ENCODE measurements around the gene SLC25A22. TPM values are rescaled to one million over a fixed set of nuclear protein-coding genes. Genes with fewer than 3 reads are reported as not detected.

The SLC25A22 gene
- total and polyA plus RNA-seq, 9 of the 15 experiments (the other 6 are each of a cell fraction or from before 2014, with no cell fraction given) = 0.41 to 55.4 (median 11.4) TPM

GRCh38 chr11:827146-827896 is 29.2 kb upstream of the SLC25A22 start (continued):
- TF ChIP-seq SFPQ (IDR thresholded peaks at IDR 0.05; ENCODE audit: low read depth, low read length) (no peak), KAT7 (CRISPR knock-in tag; IDR thresholded peaks at IDR 0.05; ENCODE audit: borderline replicate concordance) (no peak), ZNF445 (CRISPR knock-in tag; IDR thresholded peaks at IDR 0.05; ENCODE audit: low read depth) (no peak), ZNF175 (CRISPR knock-in tag; IDR thresholded peaks at IDR 0.05; ENCODE audit: low read depth) (no peak), CEBPG (CRISPR knock-in tag; IDR thresholded peaks at IDR 0.05) (0 out of 2 replicates have a peak, but pooled peaks have one; percentile 5), CEBPG (tag; conservative IDR thresholded peaks at IDR 0.05 in 1 of 2, IDR thresholded peaks at IDR 0.05 in 1 of 2) (no peak; a peak in 1 of 4 replicates), POLR3A (IDR thresholded peaks at IDR 0.05; ENCODE audit: borderline replicate concordance, extremely low read depth, insufficient read depth, insufficient read length) (no peak), EP400 (IDR thresholded peaks at IDR 0.05) (peak; percentile 93), ZNF518B (CRISPR knock-in tag; IDR thresholded peaks at IDR 0.05) (no peak), NFIC (IDR thresholded peaks at IDR 0.05) (no peak), LARP7 (IDR thresholded peaks at IDR 0.05) (no peak), SRSF7 (optimal IDR thresholded peaks at IDR 0.05; ENCODE audit: low read depth, low read length) (no peak), POLR2B (IDR thresholded peaks at IDR 0.05; ENCODE audit: low read depth, partially characterized antibody) (peak; percentile 54)

All from K562 (cell line).